Subcutaneous abdominal adipose tissue (tissue), 5 donors: ENCODE results near the gene CYP24A1.

Experiments used
- H3K27ac ChIP-seq: one replicate; pipeline ENCODE4 v1.7.0; 2013; ENCODE audit warnings: low read depth, mild to moderate bottlenecking, inconsistent platforms, low read length, moderate library complexity
- H3K27me3 ChIP-seq, 5 donors: one replicate each; pipeline ENCODE4 v1.7.0; 2013; ENCODE audit warnings: low read length in 5 of 5, inconsistent platforms in 1 of 5; ENCODE audit not compliant: control insufficient read depth in 5 of 5, insufficient read depth in 4 of 5
- H3K36me3 ChIP-seq, 5 donors: one replicate each; pipeline ENCODE4 v1.7.0; 2013; ENCODE audit warnings: low read length in 5 of 5; ENCODE audit not compliant: control insufficient read depth in 5 of 5, insufficient read depth in 5 of 5
- H3K4me1 ChIP-seq, 5 donors: one replicate each; pipeline ENCODE4 v1.7.0; 2013; ENCODE audit warnings: low read length in 5 of 5, mild to moderate bottlenecking in 3 of 5, moderate library complexity in 1 of 5; ENCODE audit not compliant: control insufficient read depth in 5 of 5, insufficient read depth in 5 of 5
- H3K4me3 ChIP-seq, 5 donors: one replicate each; pipeline ENCODE4 v1.7.0; 2013; ENCODE audit warnings: low read length in 5 of 5, low read depth in 1 of 5
- H3K9ac ChIP-seq, 5 donors: one replicate each; pipeline ENCODE4 v1.7.0; 2013; ENCODE audit warnings: low read length in 5 of 5, mild to moderate bottlenecking in 4 of 5, moderate library complexity in 3 of 5
- H3K9me3 ChIP-seq, 5 donors: one replicate each; pipeline ENCODE4 v1.7.0; 2013; ENCODE audit warnings: low read length in 5 of 5; ENCODE audit not compliant: control insufficient read depth in 5 of 5
- donor health status: healthy.
- donor health status: healthy.
- donor health status: healthy.
- donor health status: healthy.
- donor health status: healthy.

The CYP24A1 gene

GRCh38 chr20:54107181-54107580, 66.6 kb downstream of the CYP24A1 start:
- Histone ChIP-seq H3K4me1 (peaks cover 0 to 4% (median 1%) of the 10 kb centered on the region in 5 donors), H3K27me3 (peaks cover 0 to 2% (median 0%) of the 10 kb centered on the region in 5 donors), H3K36me3 (no peaks in the 10 kb centered on the region), H3K27ac (no peak overlapping the region), H3K9me3 (no peaks in the 10 kb centered on the region), H3K9ac (no peak overlapping the region), H3K4me3 (no peak overlapping the region)

DNA sequence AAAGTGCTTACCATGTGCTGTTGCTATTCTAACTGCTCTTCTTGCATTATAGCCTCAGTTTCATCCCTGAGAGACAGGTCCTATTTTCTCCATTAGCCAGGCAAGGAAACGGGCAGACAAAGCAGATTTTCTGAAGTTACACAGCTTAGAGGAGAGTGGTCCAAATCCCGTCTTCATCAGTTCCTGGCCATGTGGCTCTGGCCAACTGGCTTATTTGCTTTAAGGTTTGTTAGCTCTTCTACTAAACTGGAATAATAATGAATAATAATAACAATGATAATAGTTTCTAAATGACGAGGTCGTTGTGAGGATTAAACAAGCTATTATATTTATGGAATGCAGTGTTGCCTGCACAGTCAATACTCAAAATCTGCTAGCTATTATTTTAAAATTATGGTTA, 67.6 kb downstream of the CYP24A1 start:
- Histone ChIP-seq H3K27me3 (peaks cover 0 to 2% (median 0%) of the 10 kb centered on the region in 5 donors), H3K4me1 (peaks cover 0 to 4% (median 0%) of the 10 kb centered on the region in 5 donors), H3K9me3 (no peaks in the 10 kb centered on the region), H3K9ac (no peak overlapping the region), H3K27ac (no peak overlapping the region), H3K4me3 (no peak overlapping the region), H3K36me3 (no peaks in the 10 kb centered on the region)

DNA sequence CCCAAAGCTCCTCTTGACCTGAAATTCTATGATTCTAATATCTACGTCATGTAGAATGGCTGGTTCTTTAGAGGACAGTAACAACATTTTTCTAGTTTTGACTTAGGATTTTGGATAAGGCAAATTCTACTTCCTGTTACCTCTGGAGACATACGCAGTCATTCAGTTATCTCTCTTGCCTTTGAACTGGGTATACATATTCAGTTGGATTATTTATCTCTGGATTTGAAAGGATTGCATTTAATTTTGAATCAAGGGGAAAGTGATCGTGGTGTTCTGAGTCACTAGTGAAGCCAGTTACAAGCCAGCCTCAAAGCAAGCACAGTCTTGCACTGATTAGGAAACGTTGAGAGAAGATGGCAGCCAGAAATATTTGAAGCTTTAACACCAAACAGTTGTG, 68.1 kb downstream of the CYP24A1 start:
- H3K4me1 ChIP-seq, result peaks cover 0 to 4% (median 0%) of the 10 kb centered on the region in 5 donors

DNA sequence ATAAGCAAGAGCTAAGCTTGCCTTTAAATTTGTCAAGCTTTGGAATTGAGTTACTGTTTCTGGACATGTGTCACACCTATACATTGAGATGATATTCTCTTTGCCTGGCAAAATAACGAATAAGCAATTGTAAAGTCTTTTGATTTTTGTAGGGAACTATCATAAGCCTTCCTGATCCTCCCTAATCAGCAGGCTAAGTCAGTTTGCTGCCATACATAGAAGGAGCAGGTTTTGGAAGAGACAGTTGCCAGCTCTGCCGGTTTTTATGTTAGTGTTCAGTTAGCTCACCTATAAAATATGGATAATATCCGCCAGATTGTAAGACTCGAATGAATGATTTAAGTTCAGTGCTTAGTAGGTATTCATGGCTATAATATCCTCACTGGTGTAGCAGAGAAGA, 69.0 kb downstream of the CYP24A1 start:
- Histone ChIP-seq H3K4me1 (peaks cover 0 to 4% (median 0%) of the 10 kb centered on the region in 5 donors), H3K4me3 (no peak overlapping the region), H3K9me3 (no peaks in the 10 kb centered on the region), H3K9ac (no peak overlapping the region), H3K36me3 (no peaks in the 10 kb centered on the region), H3K27ac (no peak overlapping the region), H3K27me3 (peaks cover 0 to 2% (median 0%) of the 10 kb centered on the region in 5 donors)

More for the DNA sequence above, 68.1 kb downstream of the CYP24A1 start:
- Histone ChIP-seq H3K4me3 (no peak overlapping the region), H3K27me3 (peaks cover 0 to 2% (median 0%) of the 10 kb centered on the region in 5 donors), H3K9ac (no peak overlapping the region), H3K9me3 (no peaks in the 10 kb centered on the region), H3K36me3 (no peaks in the 10 kb centered on the region), H3K27ac (no peak overlapping the region)

DNA sequence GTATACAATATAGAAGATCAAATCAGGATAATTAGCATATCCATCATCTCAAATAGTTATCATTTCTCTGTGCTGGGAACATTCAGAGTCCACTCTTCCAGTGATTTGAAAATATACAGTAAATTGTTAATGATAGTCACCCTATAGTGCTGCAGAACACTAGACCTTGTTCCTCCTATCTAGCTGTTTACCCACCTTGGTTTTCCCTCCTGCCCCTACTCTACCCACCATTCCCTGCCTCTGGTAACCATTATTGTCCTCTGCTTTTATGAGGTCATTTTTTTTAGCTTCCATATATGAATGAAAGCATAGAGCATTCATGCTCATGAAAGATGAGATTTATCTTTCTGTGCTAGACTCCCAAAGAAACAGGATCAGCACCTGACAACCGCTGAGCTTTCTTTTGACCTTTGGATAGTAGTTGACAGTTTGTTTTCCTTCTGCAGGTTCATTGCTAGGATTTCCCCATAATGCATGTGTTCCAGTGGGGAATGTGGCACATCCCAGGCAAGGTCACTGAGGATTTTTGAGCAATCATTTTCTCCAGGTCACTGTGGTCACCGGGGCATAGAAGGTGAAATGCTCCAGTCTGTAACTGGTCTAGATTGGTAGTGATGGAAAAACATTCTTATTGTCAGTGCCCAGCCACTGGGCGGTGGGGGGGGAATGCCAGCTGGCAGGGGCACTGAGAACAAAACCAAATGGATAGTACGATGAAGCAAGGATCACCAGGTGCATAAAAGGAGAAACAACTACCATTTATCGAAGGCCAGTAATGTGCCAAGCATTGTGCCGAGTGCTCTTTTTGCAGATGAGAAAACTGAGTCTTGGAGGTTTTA, 69.8 kb downstream of the CYP24A1 start:
- no peaks in the 10 kb centered on the region for H3K36me3 ChIP-seq
- no peak overlapping the region for H3K27ac ChIP-seq
- no peak overlapping the region for H3K4me3 ChIP-seq
- peaks cover 0 to 2% (median 0%) of the 10 kb centered on the region in 5 donors for H3K27me3 ChIP-seq
- peaks cover 0 to 4% (median 0%) of the 10 kb centered on the region in 5 donors for H3K4me1 ChIP-seq
- H3K9me3 ChIP-seq, result no peaks in the 10 kb centered on the region
- no peak overlapping the region for H3K9ac ChIP-seq
